Heart left ventricle (tissue), 13 donors: ENCODE results near the gene ZBTB25.

Source experiments
- POLR2A ChIP-seq, 2 donors: fragments of 450-650 bp; IDR thresholded peaks; one replicate each; pipeline ENCODE4 v1.6.1; 2017; ENCODE audit warnings: antibody characterized with exemption in 2 of 2, mild to moderate bottlenecking in 2 of 2, moderate library complexity in 2 of 2
- TF ChIP-seq, protein P1 (sequence below), 12 donors: fragments of 200-600 bp; sonication (generic) in 4 of 12; IDR thresholded peaks; one replicate each; pipeline versions ENCODE4 v1.5.0 to v1.8.0; 2018 to 2022; ENCODE audit warnings: antibody characterized with exemption in 12 of 12, mild to moderate bottlenecking in 5 of 12
- donor health status: ischemic (EF 13 %, LVEDD 7.1; RV severe dilation, severe dysfunction).
- donor health status: DM: no; HTN: yes; CAD: no.
- donor health status: DM: no; HTN: no; CAD: no.
- donor health status: ischemic (EF 25% LVEDD 6.9; RV normal size, moderate dysfunction).
- donor health status: ischemic (EF 25% LVEDD 5.7; RV mildly dilated, moderate dysfunction).
- donor health status: ischemic (EF 35%, LVEDD 5.7; RV mildly dilated, moderate dysfunction).
- donor health status: nonischemic (EF 11% LVEDD 7.7; RV severe dilation, severe dysfunction).
- donor health status: DM: yes; HTN: yes; CAD: no.
- donor health status: PGD.
- donor health status: ischemic (EF 29% LVEDD 5.4; RV normal size, mild dysfunction).
- donor health status: nonischemic (EF 23%, LVEDD 6.1; RV moderate dilation, normal function).

DNA sequence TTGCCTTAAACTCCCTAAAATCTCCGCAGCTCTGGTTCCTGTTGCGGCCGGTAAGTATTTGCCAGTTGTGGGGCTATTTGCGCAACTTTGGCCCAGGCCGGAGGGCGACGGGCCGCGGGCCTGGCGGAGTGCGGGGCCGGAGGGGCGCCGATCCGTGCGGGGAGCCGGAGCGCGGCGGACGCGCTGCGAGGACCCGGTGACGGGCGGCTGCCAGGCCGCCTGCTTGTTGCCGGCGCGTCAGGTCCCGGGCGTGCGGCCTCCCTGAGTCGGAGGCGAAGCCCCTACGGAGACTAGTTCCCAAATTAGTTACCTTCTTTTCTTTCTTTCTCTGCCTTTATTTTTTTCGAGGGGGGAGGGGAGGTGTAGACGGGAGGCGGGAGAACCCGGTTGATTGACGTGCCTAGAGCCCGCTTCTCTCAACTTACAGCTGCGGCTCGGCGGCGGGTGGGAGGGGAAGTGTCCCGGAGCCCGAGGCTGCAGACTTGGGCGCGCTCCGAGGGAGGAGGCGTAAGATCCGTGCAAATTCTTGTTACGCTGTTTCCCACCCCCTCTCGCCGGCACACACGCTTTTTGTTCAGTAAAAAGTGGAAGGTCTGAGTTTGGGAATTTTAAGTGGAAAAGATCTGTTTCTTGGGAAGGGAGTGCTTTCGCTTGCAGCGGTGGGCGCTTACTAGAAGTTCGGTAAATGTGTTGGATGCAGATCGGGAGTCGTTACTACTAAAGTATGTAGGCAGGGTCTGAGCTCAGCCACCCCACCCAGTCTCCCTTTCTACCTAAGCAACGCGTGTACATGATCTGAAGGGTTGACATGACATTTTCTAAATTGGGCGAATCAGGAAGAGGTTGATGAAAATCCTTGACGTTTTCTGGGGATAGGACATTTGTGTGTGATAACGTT is 1.5 kb upstream of the ZBTB25 start:
- no peak for TF ChIP-seq POLR2A (IDR thresholded peaks at IDR 0.05)
- TF ChIP-seq, protein P1, sequence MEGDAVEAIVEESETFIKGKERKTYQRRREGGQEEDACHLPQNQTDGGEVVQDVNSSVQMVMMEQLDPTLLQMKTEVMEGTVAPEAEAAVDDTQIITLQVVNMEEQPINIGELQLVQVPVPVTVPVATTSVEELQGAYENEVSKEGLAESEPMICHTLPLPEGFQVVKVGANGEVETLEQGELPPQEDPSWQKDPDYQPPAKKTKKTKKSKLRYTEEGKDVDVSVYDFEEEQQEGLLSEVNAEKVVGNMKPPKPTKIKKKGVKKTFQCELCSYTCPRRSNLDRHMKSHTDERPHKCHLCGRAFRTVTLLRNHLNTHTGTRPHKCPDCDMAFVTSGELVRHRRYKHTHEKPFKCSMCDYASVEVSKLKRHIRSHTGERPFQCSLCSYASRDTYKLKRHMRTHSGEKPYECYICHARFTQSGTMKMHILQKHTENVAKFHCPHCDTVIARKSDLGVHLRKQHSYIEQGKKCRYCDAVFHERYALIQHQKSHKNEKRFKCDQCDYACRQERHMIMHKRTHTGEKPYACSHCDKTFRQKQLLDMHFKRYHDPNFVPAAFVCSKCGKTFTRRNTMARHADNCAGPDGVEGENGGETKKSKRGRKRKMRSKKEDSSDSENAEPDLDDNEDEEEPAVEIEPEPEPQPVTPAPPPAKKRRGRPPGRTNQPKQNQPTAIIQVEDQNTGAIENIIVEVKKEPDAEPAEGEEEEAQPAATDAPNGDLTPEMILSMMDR (IDR thresholded peaks at IDR 0.05) = no peak
